Mesothelial cell of epicardium (in vitro differentiated cells): ENCODE data around the gene R3HDM4. TPM values are rescaled to one million over a fixed set of nuclear protein-coding genes. Genes with fewer than 3 reads are reported as not detected.

Experiments used
- DNase-seq, 2 experiments: peaks; one replicate each; pipeline ENCODE4 v3.0.0; 2021; ENCODE audit warnings: low spot score in 2 of 2; ENCODE audit not compliant: unreplicated experiment in 2 of 2
- H3K27ac Mint-ChIP-seq: 2 replicates; pipeline ENCODE4 v1.8.0; 2021; ENCODE audit warnings: mixed read lengths
- H3K27me3 Mint-ChIP-seq: 2 replicates; pipeline ENCODE4 v1.8.0; 2021; ENCODE audit warnings: low read depth, mixed read lengths
- H3K36me3 Mint-ChIP-seq: 2 replicates; pipeline ENCODE4 v1.8.0; 2021; ENCODE audit warnings: mixed read lengths
- H3K4me1 Mint-ChIP-seq: 2 replicates; pipeline ENCODE4 v1.8.0; 2021; ENCODE audit warnings: mixed read lengths
- H3K4me3 Mint-ChIP-seq: 2 replicates; pipeline ENCODE4 v1.8.0; 2021; ENCODE audit warnings: mild to moderate bottlenecking, moderate library complexity, mixed read lengths
- H3K9me3 Mint-ChIP-seq: 2 replicates; pipeline ENCODE4 v1.8.0; 2021; ENCODE audit warnings: mixed read lengths
- CTCF ChIP-seq: fragments of 200-600 bp; sonication (generic); IDR thresholded peaks from one replicate; pipeline ENCODE4 v1.5.0; 2021; ENCODE audit warnings: antibody characterized with exemption; ENCODE audit not compliant: unreplicated experiment
- total RNA-seq: library from RNA; stranded (reverse); gene quantifications from 3 replicates; pipeline ENCODE4 v1.2.1, GENCODE V29; 2021

Gene R3HDM4
- total RNA-seq, 1 donor from 2014 or later = 50.5 TPM

GRCh38 chr19:900043-900301, 13.0 kb downstream of the R3HDM4 start:
- H3K4me3 Mint-ChIP-seq = no peak overlapping the region
- TF ChIP-seq CTCF = no peak
- no peaks in the 10 kb centered on the region for H3K9me3 Mint-ChIP-seq
- H3K27me3 Mint-ChIP-seq = no peaks in the 10 kb centered on the region
- H3K27ac Mint-ChIP-seq = no peak overlapping the region
- peaks cover 3% of the 10 kb centered on the region for H3K4me1 Mint-ChIP-seq
- peaks cover 8% of the 10 kb centered on the region for H3K36me3 Mint-ChIP-seq
- no peak for DNase-seq

GRCh38 chr19:899336-900042, 13.5 kb downstream of the R3HDM4 start:
- Mint-ChIP-seq H3K4me1 (peaks cover 3% of the 10 kb centered on the region), H3K27ac (no peak overlapping the region), H3K4me3 (no peak overlapping the region), H3K36me3 (peaks cover 8% of the 10 kb centered on the region), H3K27me3 (no peaks in the 10 kb centered on the region), H3K9me3 (no peaks in the 10 kb centered on the region)
- TF ChIP-seq CTCF = no peak
- DNase-seq = no peak

- Mint-ChIP-seq H3K4me1 (no peaks in the 10 kb centered on the region), H3K4me3 (no peak overlapping the region), H3K27ac (no peak overlapping the region), H3K9me3 (no peaks in the 10 kb centered on the region), H3K27me3 (no peaks in the 10 kb centered on the region), H3K36me3 (peaks cover 4% of the 10 kb centered on the region)
- TF ChIP-seq CTCF = no peak
- DNase-seq = no peak
Observed at GRCh38 chr19:898663-899062, 14.4 kb downstream of the R3HDM4 start.

- Mint-ChIP-seq H3K36me3 (peaks cover 4% of the 10 kb centered on the region), H3K4me1 (no peaks in the 10 kb centered on the region), H3K9me3 (no peaks in the 10 kb centered on the region), H3K27me3 (peaks cover 2% of the 10 kb centered on the region), H3K4me3 (no peak overlapping the region), H3K27ac (no peak overlapping the region)
- no peak for DNase-seq
- TF ChIP-seq CTCF = no peak
Observed at GRCh38 chr19:897442-898039, 15.5 kb downstream of the R3HDM4 start.

GRCh38 chr19:896999-897398, 16.0 kb downstream of the R3HDM4 start:
- Mint-ChIP-seq H3K27me3 (peaks cover 2% of the 10 kb centered on the region), H3K4me3 (no peak overlapping the region), H3K9me3 (no peaks in the 10 kb centered on the region), H3K4me1 (no peaks in the 10 kb centered on the region), H3K36me3 (peaks cover 4% of the 10 kb centered on the region), H3K27ac (no peak overlapping the region)
- DNase-seq = no peak
- no peak for TF ChIP-seq CTCF
